ENCODE results near the gene LMO3.
A peak's percentile ranks its signal among the peaks of the same experiment; 100 is the strongest.
"Not testable (repeated sequence)": the region's sequence is repeated elsewhere in the genome, so short reads cannot be mapped to it uniquely, and the experiment has no call there.

Gene LMO3

GRCh38 chr12:16537652-16538051 lies 68.3 kb downstream of the LMO3 start:
- not testable (repeated sequence) for DNase-seq

- no peak for DNase-seq
Observed at GRCh38 chr12:16531621-16532020, 74.3 kb downstream of the LMO3 start.

- no peak for DNase-seq
Observed at GRCh38 chr12:16530268-16530850, 75.6 kb downstream of the LMO3 start.

- no peak for DNase-seq
Observed at GRCh38 chr12:16526693-16527092, 79.3 kb downstream of the LMO3 start.

GRCh38 chr12:16524378-16524777 lies 81.6 kb downstream of the LMO3 start:
- DNase-seq, result no peak

- peak; percentile 4 for DNase-seq
Observed at GRCh38 chr12:16523951-16524331, 82.0 kb downstream of the LMO3 start.

- DNase-seq, result no peak
Observed at GRCh38 chr12:16523284-16523950, 82.5 kb downstream of the LMO3 start.

- no peak for DNase-seq
Observed at GRCh38 chr12:16520328-16520727, 85.6 kb downstream of the LMO3 start.

GRCh38 chr12:16515666-16516065 lies 90.3 kb downstream of the LMO3 start:
- no peak for DNase-seq

- DNase-seq, result no peak
Observed at GRCh38 chr12:16513231-16513630, 92.7 kb downstream of the LMO3 start.

- no peak for DNase-seq
Observed at GRCh38 chr12:16509411-16509810, 96.6 kb downstream of the LMO3 start.

GRCh38 chr12:16506394-16506793 lies 99.6 kb downstream of the LMO3 start:
- DNase-seq, result no peak

- no peak for DNase-seq
Observed at GRCh38 chr12:16504200-16504599, 101.8 kb downstream of the LMO3 start.

GRCh38 chr12:16499611-16500010 lies 106.4 kb downstream of the LMO3 start:
- no peak for DNase-seq

All from inflammatory macrophage treated with lipopolysaccharide for 4 hours (primary cell).